Right atrium auricular region (tissue), 2 donors: ENCODE data around the gene INSM1. TPM values are rescaled to one million over a fixed set of nuclear protein-coding genes. Genes with fewer than 3 reads are reported as not detected.
A peak's percentile ranks its signal among the peaks of the same experiment; 100 is the strongest.

Experiments
- DNase-seq: peaks from one replicate; pipeline ENCODE4 v3.0.0-alpha.2; 2019; ENCODE audit warnings: low spot score
- H3K27ac ChIP-seq, 2 donors: fragments of 200-600 bp; sonication (generic); 1 replicate in 1 of 2; 2 replicates in 1 of 2; pipeline ENCODE4 v1.5.1; 2016 to 2019
- H3K27me3 ChIP-seq, 2 donors: fragments of 200-600 bp; sonication (generic); one replicate each; pipeline versions ENCODE4 v1.5.1 to v1.6.0; 2017 to 2019
- H3K36me3 ChIP-seq: fragments of 200-600 bp; sonication (generic); one replicate; pipeline ENCODE4 v1.5.1; 2016
- H3K4me1 ChIP-seq, 2 donors: fragments of 200-600 bp; sonication (generic); one replicate each; pipeline versions ENCODE4 v1.5.1 to v1.6.0; 2017 to 2019
- H3K4me3 ChIP-seq, 2 donors: fragments of 200-600 bp; sonication (generic); 1 replicate in 1 of 2; 2 replicates in 1 of 2; pipeline ENCODE4 v1.5.1; 2017 to 2019; ENCODE audit warnings: mild to moderate bottlenecking in 1 of 2, moderate library complexity in 1 of 2
- H3K9me3 ChIP-seq, 2 donors: fragments of 200-600 bp; sonication (generic); one replicate each; pipeline ENCODE4 v1.5.1; 2019
- CTCF ChIP-seq, 2 donors: fragments of 200-600 bp; sonication (generic); IDR thresholded peaks; one replicate each; pipeline ENCODE4 v1.5.1; 2019; ENCODE audit warnings: antibody characterized with exemption in 2 of 2
- total RNA-seq, 2 donors: library from RNA; depleted of rRNA; stranded (reverse); fragments of >200 nt; gene quantifications; one replicate each; pipeline ENCODE4 v1.1.0, GENCODE V29; 2016

The INSM1 gene
- total RNA-seq, 2 donors from 2014 or later = not detected

- H3K9me3 ChIP-seq = no peaks in the 10 kb centered on the region
- peaks cover 48 to 69% of the 10 kb centered on the region in 2 donors for H3K27me3 ChIP-seq
- H3K4me1 ChIP-seq = peaks cover 0 to 35% of the 10 kb centered on the region in 2 donors
- H3K4me3 ChIP-seq = peak overlapping the region in 1 of 2 donors; percentile 39
- H3K36me3 ChIP-seq = no peaks in the 10 kb centered on the region
- no peak for DNase-seq
- no peak for TF ChIP-seq CTCF (IDR thresholded peaks at IDR 0.05)
- H3K27ac ChIP-seq = no peak overlapping the region
These were observed 879 bp upstream of the INSM1 start for GRCh38 chr20:20366876-20367574.

- Histone ChIP-seq H3K27me3 (peaks cover 45 to 62% of the 10 kb centered on the region in 2 donors), H3K4me1 (peaks cover 0 to 35% of the 10 kb centered on the region in 2 donors)
These were observed 730 bp downstream of the INSM1 start for GRCh38 chr20:20368418-20369249.

GRCh38 chr20:20369250-20370093 lies 1.6 kb downstream of the INSM1 start:
- no peak for TF ChIP-seq CTCF (IDR thresholded peaks at IDR 0.05)
- H3K36me3 ChIP-seq = no peaks in the 10 kb centered on the region
- H3K27ac ChIP-seq = no peak overlapping the region
- DNase-seq = no peak
- peaks cover 36 to 55% of the 10 kb centered on the region in 2 donors for H3K27me3 ChIP-seq
- H3K9me3 ChIP-seq = no peaks in the 10 kb centered on the region
- peaks cover 0 to 29% of the 10 kb centered on the region in 2 donors for H3K4me1 ChIP-seq
- H3K4me3 ChIP-seq = peak overlapping the region in 1 of 2 donors; percentile 39

More at GRCh38 chr20:20368418-20369249, 730 bp downstream of the INSM1 start:
- H3K4me3 ChIP-seq = peak overlapping the region; percentile 11 to 39
- DNase-seq = no peak
- H3K27ac ChIP-seq = no peak overlapping the region
- no peaks in the 10 kb centered on the region for H3K9me3 ChIP-seq
- no peaks in the 10 kb centered on the region for H3K36me3 ChIP-seq
- no peak for TF ChIP-seq CTCF (IDR thresholded peaks at IDR 0.05)

GRCh38 chr20:20370094-20370575 lies 2.2 kb downstream of the INSM1 start:
- Histone ChIP-seq H3K9me3 (no peaks in the 10 kb centered on the region), H3K4me1 (peaks cover 0 to 28% of the 10 kb centered on the region in 2 donors), H3K4me3 (no peak overlapping the region), H3K27ac (no peak overlapping the region), H3K36me3 (no peaks in the 10 kb centered on the region), H3K27me3 (peaks cover 30 to 48% of the 10 kb centered on the region in 2 donors)
- DNase-seq = no peak
- no peak for TF ChIP-seq CTCF (IDR thresholded peaks at IDR 0.05)

GRCh38 chr20:20371083-20371482 lies 3.2 kb downstream of the INSM1 start:
- Histone ChIP-seq H3K4me1 (peaks cover 0 to 28% of the 10 kb centered on the region in 2 donors), H3K27ac (no peak overlapping the region), H3K27me3 (peaks cover 23 to 40% of the 10 kb centered on the region in 2 donors), H3K4me3 (no peak overlapping the region), H3K36me3 (no peaks in the 10 kb centered on the region), H3K9me3 (no peaks in the 10 kb centered on the region)
- DNase-seq = no peak
- TF ChIP-seq CTCF (IDR thresholded peaks at IDR 0.05) = no peak
